GM12878 (cell line): ENCODE measurements around the gene TTC23.

Source experiments
- EGR1 ChIP-seq, 2 experiments: IDR thresholded peaks; 1 replicate in 1 of 2; 2 replicates in 1 of 2; pipeline ENCODE4 v1.6.1; 2011 to 2012; ENCODE audit warnings: low read depth in 2 of 2, low read length in 2 of 2, borderline replicate concordance in 1 of 2, mild to moderate bottlenecking in 1 of 2, moderate library complexity in 1 of 2
- HDAC2 ChIP-seq: fragments of 200-600 bp; sonication (generic); IDR thresholded peaks from 2 replicates; pipeline ENCODE4 v1.6.1; 2017
- POLR2A ChIP-seq: IDR thresholded peaks from 2 replicates; pipeline ENCODE4 v1.6.1; 2011; ENCODE audit warnings: low read depth, mild to moderate bottlenecking, low read length
- SIN3A ChIP-seq: IDR thresholded peaks from 2 replicates; pipeline ENCODE4 v1.6.1; 2012; ENCODE audit warnings: low read depth, low read length, improper control_type of control experiment
- ZBTB11 ChIP-seq: fragments of 450-650 bp; formaldehyde crosslinking; IDR thresholded peaks from 2 replicates; pipeline ENCODE4 v1.5.0; 2022; ENCODE audit warnings: mild to moderate bottlenecking, missing genetic modification characterization
- TF ChIP-seq, protein P1 (sequence below), 3 experiments: IDR thresholded peaks in 2 of 3; conservative IDR thresholded peaks in 1 of 3; 2 replicates each; pipeline ENCODE4 v1.5.1; 2011; ENCODE audit warnings: low read depth in 3 of 3, low read length in 3 of 3, mild to moderate bottlenecking in 3 of 3, control low read depth in 2 of 3, moderate library complexity in 2 of 3, inconsistent platforms in 1 of 3, mixed read lengths in 1 of 3; ENCODE audit not compliant: control insufficient read depth in 2 of 3, insufficient read depth in 1 of 3; ENCODE audit errors: extremely low read depth in 1 of 3

- TF ChIP-seq SIN3A (no peak), ZBTB11 (CRISPR knock-in tag) (no peak), HDAC2 (no peak), POLR2A (no peak), EGR1 (IDR thresholded peaks at IDR 0.05; ENCODE audit: borderline replicate concordance in 1 of 2, low read depth in 2 of 2, low read length in 2 of 2) (no peak)
- TF ChIP-seq, protein P1, sequence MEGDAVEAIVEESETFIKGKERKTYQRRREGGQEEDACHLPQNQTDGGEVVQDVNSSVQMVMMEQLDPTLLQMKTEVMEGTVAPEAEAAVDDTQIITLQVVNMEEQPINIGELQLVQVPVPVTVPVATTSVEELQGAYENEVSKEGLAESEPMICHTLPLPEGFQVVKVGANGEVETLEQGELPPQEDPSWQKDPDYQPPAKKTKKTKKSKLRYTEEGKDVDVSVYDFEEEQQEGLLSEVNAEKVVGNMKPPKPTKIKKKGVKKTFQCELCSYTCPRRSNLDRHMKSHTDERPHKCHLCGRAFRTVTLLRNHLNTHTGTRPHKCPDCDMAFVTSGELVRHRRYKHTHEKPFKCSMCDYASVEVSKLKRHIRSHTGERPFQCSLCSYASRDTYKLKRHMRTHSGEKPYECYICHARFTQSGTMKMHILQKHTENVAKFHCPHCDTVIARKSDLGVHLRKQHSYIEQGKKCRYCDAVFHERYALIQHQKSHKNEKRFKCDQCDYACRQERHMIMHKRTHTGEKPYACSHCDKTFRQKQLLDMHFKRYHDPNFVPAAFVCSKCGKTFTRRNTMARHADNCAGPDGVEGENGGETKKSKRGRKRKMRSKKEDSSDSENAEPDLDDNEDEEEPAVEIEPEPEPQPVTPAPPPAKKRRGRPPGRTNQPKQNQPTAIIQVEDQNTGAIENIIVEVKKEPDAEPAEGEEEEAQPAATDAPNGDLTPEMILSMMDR (IDR thresholded peaks at IDR 0.05 in 2 of 3, conservative IDR thresholded peaks at IDR 0.05 in 1 of 3; ENCODE audit: control insufficient read depth in 2 of 3, extremely low read depth in 1 of 3, insufficient read depth in 1 of 3, low read depth in 3 of 3, low read length in 3 of 3), result no peak; a peak in 1 of 6 replicates
Observed at GRCh38 chr15:99105514-99106341, 143.7 kb downstream of the TTC23 start.
